ENCODE measurements around the gene UPP1. TPM values are rescaled to one million over a fixed set of nuclear protein-coding genes. Genes with fewer than 3 reads are reported as not detected.

Gene UPP1
- total RNA-seq, 1 donor from 2014 or later: 4.4 TPM

DNA sequence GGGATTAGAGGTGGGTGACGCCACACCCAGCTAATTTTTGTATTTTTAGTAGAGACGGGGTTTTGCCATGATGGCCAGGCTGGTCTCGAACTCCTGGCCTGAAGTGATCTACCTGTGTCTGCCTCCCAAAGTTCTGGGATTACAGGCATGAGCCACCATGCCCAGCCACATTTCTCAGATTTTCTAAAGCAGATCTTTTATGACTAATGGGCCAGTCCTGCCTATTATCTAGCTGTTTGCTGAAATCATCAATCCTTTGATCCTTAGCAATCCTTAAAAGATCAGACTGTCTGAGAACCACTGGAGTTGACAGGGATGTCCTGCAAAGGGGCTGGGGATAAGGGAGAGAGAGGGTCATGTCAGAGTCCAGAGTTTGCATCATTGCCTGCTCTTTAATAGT is 61.0 kb downstream of the UPP1 start:
- Mint-ChIP-seq H3K27ac (no peak overlapping the region), H3K9me3 (peaks cover 6% of the 10 kb centered on the region), H3K27me3 (ENCODE audit: low read depth) (no peaks in the 10 kb centered on the region), H3K4me1 (peaks cover 22% of the 10 kb centered on the region), H3K4me3 (no peak overlapping the region), H3K36me3 (peaks cover 2% of the 10 kb centered on the region)
- TF ChIP-seq, protein P1, sequence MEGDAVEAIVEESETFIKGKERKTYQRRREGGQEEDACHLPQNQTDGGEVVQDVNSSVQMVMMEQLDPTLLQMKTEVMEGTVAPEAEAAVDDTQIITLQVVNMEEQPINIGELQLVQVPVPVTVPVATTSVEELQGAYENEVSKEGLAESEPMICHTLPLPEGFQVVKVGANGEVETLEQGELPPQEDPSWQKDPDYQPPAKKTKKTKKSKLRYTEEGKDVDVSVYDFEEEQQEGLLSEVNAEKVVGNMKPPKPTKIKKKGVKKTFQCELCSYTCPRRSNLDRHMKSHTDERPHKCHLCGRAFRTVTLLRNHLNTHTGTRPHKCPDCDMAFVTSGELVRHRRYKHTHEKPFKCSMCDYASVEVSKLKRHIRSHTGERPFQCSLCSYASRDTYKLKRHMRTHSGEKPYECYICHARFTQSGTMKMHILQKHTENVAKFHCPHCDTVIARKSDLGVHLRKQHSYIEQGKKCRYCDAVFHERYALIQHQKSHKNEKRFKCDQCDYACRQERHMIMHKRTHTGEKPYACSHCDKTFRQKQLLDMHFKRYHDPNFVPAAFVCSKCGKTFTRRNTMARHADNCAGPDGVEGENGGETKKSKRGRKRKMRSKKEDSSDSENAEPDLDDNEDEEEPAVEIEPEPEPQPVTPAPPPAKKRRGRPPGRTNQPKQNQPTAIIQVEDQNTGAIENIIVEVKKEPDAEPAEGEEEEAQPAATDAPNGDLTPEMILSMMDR (IDR thresholded peaks at IDR 0.05; ENCODE audit: unreplicated experiment): no peak
- DNase-seq (ENCODE audit: low spot score in 2 of 2, unreplicated experiment in 2 of 2): no peak

DNA sequence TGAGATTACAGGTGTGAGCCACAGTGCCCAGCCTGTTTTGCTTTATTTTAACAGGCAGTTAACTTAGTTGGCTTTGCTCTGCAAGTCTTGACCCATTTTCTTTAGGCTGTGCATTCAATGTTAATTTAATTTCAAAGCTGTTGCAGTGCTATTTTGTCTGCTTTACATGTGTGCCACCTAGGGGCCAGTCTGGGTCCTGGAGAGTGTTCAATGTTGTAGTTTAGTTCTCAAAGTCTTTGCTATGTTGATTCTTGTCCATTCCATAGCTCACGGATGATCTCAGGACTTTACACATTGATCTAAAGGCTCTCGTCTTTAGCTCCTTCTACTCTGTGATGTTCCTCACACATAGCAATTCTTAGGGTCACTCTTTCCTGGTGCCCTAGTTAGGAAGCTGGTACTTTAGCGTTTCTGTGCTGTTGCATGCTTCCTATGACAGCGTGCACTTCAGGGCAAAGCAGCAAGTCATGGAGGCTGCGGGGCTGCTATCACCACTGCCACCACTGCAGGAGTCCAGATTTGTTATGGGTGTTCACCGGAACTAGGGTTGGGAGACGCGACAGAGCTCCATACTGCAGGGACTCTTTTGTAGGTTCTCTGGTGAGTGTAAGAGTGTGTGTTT is 65.8 kb downstream of the UPP1 start:
- H3K9me3 Mint-ChIP-seq: peaks cover 4% of the 10 kb centered on the region
- H3K4me3 Mint-ChIP-seq: no peak overlapping the region
- no peaks in the 10 kb centered on the region for H3K4me1 Mint-ChIP-seq
- peaks cover 2% of the 10 kb centered on the region for H3K36me3 Mint-ChIP-seq
- TF ChIP-seq, protein P1 (IDR thresholded peaks at IDR 0.05; ENCODE audit: unreplicated experiment): peak; percentile 48
- peaks cover 16% of the 10 kb centered on the region for H3K27me3 Mint-ChIP-seq (ENCODE audit: low read depth)
- no peak overlapping the region for H3K27ac Mint-ChIP-seq
- peak in 1 of 2 experiments; percentile 44 for DNase-seq (ENCODE audit: low spot score in 2 of 2, unreplicated experiment in 2 of 2)

Other genes starting within 250 kb of the UPP1 start
- 0.18 to 0.38 TPM (median 0.36 TPM) in 3 replicates for gene PKD1L1, start 140.8 kb upstream of the UPP1 start, total RNA-seq
- gene HUS1, start 109.7 kb upstream of the UPP1 start, total RNA-seq: 36.0 to 39.7 TPM (median 37.1 TPM) in 3 replicates
- gene SUN3, start 60.2 kb upstream of the UPP1 start, total RNA-seq: not detected in 3 replicates
- gene C7orf57, start 53.7 kb upstream of the UPP1 start, total RNA-seq: not detected in 3 replicates
- 0.24 to 0.29 TPM (median 0.25 TPM) in 3 replicates for gene ABCA13, start 82.2 kb downstream of the UPP1 start, total RNA-seq